RPMI7951 (cell line): ENCODE data around the gene SPATS2. TPM values are rescaled to one million over a fixed set of nuclear protein-coding genes. Genes with fewer than 3 reads are reported as not detected.
A peak's percentile ranks its signal among the peaks of the same experiment; 100 is the strongest.
"Not testable (repeated sequence)": the region's sequence is repeated elsewhere in the genome, so short reads cannot be mapped to it uniquely, and the experiment has no call there.

ENCODE experiments used
- DNase-seq: peaks from one replicate; pipeline ENCODE4 v3.0.0-alpha.2; 2012; ENCODE audit warnings: low read depth
- total RNA-seq: library from RNA; depleted of rRNA; stranded (reverse); fragments of >200 nt; shearing (Covaris generic); gene quantifications from 2 replicates; pipeline ENCODE4 v1.2.3, GENCODE V29; 2014

Gene SPATS2
- total RNA-seq, 1 experiment from 2014 or later, result 17.7 TPM

DNA sequence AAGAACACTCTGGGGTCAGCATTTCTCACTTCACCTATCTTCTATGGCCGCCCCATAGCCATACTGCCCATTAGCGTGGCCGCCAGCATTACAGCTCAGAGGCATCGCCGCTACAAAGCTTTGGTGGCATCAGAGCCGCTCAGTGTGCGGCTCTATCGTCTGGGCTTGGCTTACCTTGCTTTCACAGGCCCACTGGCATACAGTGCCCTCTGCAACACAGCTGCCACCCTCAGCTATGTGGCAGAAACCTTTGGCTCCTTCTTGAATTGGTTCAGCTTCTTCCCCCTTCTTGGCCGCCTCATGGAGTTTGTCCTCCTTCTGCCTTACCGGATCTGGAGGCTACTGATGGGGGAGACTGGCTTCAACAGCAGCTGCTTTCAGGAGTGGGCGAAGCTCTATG lies 18.0 kb upstream of the SPATS2 start:
- no peak for DNase-seq

- DNase-seq, result no peak
Measured at GRCh38 chr12:49352351-49352750, 14.9 kb upstream of the SPATS2 start.

- DNase-seq, result no peak
Measured at GRCh38 chr12:49355913-49356312, 11.3 kb upstream of the SPATS2 start.

GRCh38 chr12:49357103-49357678 lies 10.1 kb upstream of the SPATS2 start:
- DNase-seq, result peak; percentile 46

DNA sequence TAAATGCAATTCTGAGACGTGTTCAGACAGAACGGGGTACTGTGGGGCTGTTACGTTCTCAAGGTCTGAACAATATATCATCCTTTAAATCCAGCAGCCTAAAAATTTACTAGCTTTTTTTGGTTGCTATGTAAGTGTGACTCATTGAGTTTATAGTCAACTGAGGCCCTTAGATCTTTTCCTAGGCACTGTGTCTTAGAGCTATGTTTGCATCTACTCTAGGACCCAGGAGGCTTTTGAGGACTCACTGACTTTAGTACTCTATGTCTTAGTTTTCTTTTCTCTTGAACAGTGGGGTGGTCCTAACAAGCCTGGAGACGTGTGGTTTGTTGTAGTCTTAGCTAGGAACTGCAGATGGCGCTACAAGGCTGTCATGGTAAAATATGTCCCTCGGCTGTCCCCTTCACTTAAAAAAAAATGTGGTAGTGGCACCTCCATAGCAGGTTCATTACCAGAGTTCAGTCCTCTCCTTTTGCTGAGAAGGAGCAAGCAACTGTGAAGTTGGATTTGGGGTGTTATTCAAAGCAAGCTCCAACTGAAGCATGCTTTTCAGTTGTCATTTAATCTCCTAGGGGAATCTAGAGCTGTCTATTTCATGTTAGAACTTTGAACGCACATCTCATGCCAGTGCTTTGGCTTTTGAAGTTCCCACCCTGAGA lies 8.7 kb upstream of the SPATS2 start:
- peak; percentile 62 for DNase-seq

GRCh38 chr12:49359671-49360070 lies 7.6 kb upstream of the SPATS2 start:
- no peak for DNase-seq

- no peak for DNase-seq
Measured at GRCh38 chr12:49362077-49362476, 5.2 kb upstream of the SPATS2 start.

DNA sequence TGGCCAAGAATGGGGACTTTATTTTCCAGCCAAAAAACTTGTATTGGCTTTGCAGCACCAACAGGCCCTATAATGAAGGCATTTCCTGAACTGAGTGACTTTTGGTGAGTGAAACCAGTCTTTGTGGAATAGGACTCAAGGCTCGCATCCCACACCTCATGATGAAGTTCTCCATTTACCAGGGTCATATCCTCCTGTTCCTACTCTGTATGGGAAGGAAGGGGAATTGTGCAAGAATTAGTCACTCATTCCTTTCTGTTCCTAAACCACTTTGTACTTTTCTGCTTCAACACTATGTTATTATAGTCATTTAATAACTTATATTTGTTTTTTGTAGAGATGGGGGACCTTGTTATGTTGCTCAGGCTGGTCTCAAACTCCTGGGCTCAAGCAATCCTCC lies 2.3 kb upstream of the SPATS2 start:
- peak; percentile 53 for DNase-seq

DNA sequence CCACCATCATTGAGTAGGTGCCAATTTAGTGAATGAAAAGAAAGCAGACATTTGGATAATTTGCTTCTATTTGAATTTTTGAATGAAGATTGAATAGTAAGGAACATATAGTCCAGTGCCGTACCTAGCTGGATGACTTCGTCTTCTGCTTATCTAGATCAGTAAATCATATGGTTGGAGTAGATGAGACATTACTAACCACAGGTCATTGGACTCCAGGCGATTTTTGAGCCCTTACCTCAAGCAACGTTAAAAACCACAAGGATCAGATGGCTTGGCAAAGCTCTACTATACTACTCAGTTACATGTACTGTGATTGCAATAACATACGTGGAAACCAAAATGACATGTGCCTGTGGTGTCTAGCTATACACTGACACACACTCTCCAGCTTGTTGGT lies 1.7 kb upstream of the SPATS2 start:
- peak; percentile 80 for DNase-seq

- no peak for DNase-seq
Measured at GRCh38 chr12:49366096-49366651, 1.1 kb upstream of the SPATS2 start.

DNA sequence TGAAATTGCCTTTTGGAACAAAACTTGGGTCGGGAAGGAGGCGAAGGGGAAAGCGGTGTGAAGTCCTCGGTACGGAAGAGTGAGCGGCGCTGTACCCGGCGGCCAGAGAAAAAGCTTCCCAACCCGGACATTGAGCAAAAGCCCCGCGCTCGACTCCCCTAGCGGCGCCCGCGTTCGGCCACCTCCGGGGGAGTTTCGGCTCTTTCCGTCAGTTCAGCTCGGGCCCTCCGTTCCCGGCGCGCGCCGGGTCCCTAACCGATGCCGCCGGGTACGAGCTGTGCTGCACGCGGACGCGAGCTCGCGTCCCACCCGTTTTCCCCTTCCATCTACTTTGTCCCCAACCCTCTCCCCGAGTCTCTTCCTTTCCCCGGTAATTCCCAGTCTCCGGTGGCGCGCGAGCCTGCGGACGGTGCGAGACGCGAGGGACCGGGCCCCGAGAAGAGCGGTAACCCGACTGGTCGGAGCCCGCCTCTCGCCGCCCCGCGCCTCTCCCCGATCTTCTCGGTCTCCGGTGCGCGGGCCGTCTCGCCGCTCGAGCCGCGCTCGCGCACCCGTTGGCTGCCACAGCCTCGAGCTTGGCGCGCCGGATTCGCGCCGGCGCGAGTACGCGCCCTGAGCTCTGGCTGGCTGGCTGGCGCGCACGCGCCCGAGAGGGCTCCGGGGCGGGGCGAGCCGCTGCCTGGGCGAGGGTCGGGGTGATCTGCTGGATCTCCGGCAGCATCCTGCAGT lies 446 bp upstream of the SPATS2 start:
- peak; percentile 92 for DNase-seq

GRCh38 chr12:49368240-49368600 lies 958 bp downstream of the SPATS2 start:
- DNase-seq, result no peak

DNA sequence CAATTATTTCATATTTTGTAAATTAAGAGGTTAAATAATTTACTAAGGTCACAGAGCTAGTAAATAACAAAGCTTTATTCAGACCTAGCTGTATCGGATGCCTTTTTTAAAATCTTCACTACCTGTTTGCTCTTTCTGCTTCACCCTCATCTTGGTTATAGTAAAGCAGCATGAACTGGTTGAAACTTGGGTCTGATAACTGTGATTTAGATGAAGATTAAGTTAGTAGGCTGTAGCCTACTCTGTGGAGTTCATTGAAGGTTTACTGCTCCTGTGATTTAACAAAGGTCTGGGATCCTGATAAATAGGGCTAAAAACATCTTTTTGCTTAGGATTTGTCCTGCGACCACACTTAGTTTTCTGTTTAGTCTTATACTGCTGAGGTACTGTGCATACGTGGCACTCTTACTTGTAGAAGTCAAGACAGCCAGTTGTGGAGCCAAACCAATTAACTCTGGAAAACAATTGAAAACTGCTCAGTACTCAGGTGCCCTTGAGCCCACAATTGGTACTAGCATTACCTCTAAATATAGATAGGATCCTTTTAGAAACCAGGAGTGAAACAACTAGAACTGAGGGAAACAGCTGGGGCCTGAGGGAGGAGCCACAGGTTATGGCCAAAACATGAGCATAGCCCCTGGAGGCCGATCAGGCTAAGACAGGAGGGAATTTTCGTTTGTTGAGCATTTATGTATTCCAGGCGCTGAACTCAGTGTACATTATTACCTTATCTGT lies 2.3 kb downstream of the SPATS2 start:
- peak; percentile 44 for DNase-seq

GRCh38 chr12:49370539-49370938 lies 3.3 kb downstream of the SPATS2 start:
- DNase-seq, result no peak

DNA sequence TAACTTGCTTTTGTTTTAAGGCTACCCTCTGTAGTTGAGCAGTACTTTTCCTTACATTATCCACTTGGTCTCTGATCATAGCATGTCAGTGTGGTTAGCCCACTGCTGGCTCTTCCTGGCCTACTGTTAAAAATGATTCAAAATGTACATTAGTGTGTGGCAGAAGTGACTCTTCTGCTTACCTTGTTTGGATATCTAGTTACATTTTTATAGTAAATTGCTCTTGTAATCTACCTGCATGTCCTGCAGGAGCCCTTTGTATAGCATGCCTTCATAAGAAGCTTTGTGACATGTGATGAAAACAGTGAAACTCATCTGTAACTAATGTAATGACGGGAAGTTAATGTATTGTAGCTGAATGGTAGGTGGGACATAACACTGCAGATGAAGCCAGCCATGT lies 8.1 kb downstream of the SPATS2 start:
- no peak for DNase-seq

- no peak for DNase-seq
Measured at GRCh38 chr12:49377386-49377785, 10.1 kb downstream of the SPATS2 start.

DNA sequence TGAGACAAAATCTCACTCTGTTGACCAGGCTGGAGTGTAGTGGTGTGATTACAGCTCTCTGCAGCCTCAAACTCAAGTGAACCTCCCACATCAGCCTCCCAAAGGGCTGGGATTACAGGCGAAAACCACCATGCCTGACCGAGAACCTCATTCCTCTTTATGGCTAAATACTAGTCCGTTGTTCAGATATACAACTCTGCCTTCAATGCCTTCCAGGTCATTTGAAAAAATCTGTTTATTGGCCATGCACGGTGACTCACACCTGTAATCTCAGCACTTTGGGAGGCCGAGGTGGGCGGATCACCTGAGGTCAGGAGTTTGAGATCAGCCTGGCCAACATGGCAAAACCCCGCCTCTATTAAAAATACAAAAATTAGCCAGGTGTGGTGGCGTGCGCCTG lies 12.9 kb downstream of the SPATS2 start:
- DNase-seq, result not testable (repeated sequence)

DNA sequence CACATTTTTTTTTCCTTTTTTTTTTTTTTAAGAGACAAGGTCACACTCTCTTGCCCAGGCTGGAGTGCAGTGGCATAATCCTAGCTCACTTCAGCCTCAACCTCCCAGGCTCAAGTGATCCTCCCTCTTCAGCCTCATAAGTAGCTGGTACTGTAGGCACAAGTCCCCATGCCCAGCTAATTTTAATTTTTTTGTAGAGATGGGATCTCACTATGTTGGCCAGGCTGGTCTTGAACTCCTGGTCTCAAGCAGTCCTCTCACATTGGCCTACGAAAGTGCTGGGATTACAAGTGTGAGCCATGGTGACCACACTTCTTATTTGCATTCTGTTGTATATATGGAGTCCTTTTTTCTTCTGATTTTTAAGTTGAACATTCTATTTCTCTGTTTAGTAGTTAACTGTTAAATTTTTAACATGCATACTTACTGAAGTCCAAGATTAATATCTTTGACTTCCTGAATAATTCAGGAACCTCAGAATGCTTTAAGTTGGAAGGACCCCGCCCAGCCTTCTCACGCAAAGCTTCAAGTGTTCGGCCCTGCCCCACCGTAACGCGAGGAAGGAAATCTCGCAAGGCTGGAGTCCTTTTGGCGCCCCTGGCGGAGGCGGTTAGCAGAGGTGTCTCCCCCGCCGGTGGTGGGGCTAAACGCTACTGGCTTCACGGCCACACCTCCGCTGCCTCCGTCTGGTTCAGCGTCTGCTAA lies 21.6 kb downstream of the SPATS2 start:
- no peak for DNase-seq

- no peak for DNase-seq
Measured at GRCh38 chr12:49389387-49389703, 22.1 kb downstream of the SPATS2 start.

- no peak for DNase-seq
Measured at GRCh38 chr12:49397000-49397399, 29.7 kb downstream of the SPATS2 start.

- no peak for DNase-seq
Measured at GRCh38 chr12:49400304-49400703, 33.0 kb downstream of the SPATS2 start.

DNA sequence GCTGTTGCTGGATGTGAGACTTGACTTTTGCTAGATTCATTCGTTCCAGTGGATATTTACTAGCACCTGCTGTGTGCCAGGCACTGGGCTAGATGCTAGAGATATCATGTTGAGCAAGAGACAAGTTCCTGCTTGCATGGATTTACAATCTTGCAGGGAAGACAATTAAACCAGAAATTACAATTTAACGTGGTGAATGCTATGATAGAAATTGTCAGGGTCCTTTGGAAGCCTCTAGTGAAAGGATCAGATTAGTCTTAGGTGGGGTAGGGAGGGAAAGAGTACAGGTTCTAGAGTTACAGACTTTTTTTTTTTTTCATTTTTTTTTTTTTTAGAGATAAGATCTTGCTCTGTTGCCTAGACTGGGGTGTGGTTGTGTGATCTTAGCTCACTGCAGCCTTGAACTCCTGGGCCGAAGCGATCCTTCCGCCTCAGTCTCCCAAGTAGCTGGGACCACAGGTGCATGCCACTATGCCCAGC lies 36.7 kb downstream of the SPATS2 start:
- no peak for DNase-seq
